K562 (cell line): ENCODE data around the gene TXNRD1. TPM values are rescaled to one million over a fixed set of nuclear protein-coding genes. Genes with fewer than 3 reads are reported as not detected.

Experiments used
- ATAC-seq: fragments of 200-7000 bp; cut with Tn5 transposase; 3 replicates; pipeline ENCODE4 v1.9.1; 2020; ENCODE audit warnings: moderate library complexity
- BruUV-seq: library from RNA; stranded (reverse); fragments of 400-500 nt; replicated peaks from 2 replicates; lab custom pipeline; 2021; lab: Mats Ljungman, UMichigan
- CTCF ChIA-PET: fragments of 300-600 bp; formaldehyde crosslinking; extraction: SDS; loops from one replicate; lab custom pipeline; 2021; ENCODE audit warnings: low intra/inter-chr PET ratio; lab: Yijun Ruan, JAX
- POLR2A ChIA-PET: fragments of 300-600, 350-650 bp; sonication (Branson Sonifier 250); formaldehyde crosslinking; extraction: SDS; loops from one replicate; lab custom pipeline; 2021; ENCODE audit warnings: antibody characterized with exemption, inconsistent platforms; lab: Yijun Ruan, JAX
- DNase-seq, 4 experiments: peaks; one replicate each; pipeline versions ENCODE4 v3.0.0 to v3.0.0-alpha.2; 2011 to 2018; ENCODE audit warnings: low spot score in 3 of 4, mixed read lengths in 3 of 4; ENCODE audit errors: extremely low read depth in 1 of 4
- FAIRE-seq: peaks from 2 replicates; lab custom pipeline; 2011; peaks lifted over from hg19 to GRCh38; lab: Jason Lieb, UNC
- H2AFZ ChIP-seq: 2 replicates; pipeline ENCODE4 v1.6.0; 2011; ENCODE audit warnings: low read depth, low read length, control low read depth, inconsistent platforms
- H3K27ac ChIP-seq: fragments of 200-600 bp; 3 replicates; pipeline ENCODE4 v1.8.0; 2011; ENCODE audit warnings: low read depth, mild to moderate bottlenecking, control low read depth, inconsistent platforms, low read length, moderate library complexity, mixed read lengths; ENCODE audit errors: extremely low read depth
- H3K27me3 ChIP-seq, 2 experiments: fragments of 300-600 bp in 1 of 2; 2 replicates in 1 of 2; 3 replicates in 1 of 2; pipeline versions ENCODE4 v1.6.0 to v1.8.0; 2011; ENCODE audit warnings: inconsistent platforms in 2 of 2, low read length in 2 of 2, mild to moderate bottlenecking in 1 of 2, mixed read lengths in 1 of 2, moderate library complexity in 1 of 2; ENCODE audit not compliant: control insufficient read depth in 2 of 2, insufficient read depth in 2 of 2
- H3K36me3 ChIP-seq: fragments of 300-600 bp; 3 replicates; pipeline ENCODE4 v1.8.0; 2011; ENCODE audit warnings: mild to moderate bottlenecking, low read length, inconsistent platforms; ENCODE audit not compliant: control insufficient read depth, insufficient read depth
- H3K4me1 ChIP-seq, 2 experiments: fragments of 200-600 bp in 1 of 2; replicated peaks in 1 of 2; 2 replicates in 1 of 2; 3 replicates in 1 of 2; pipeline versions ENCODE4 v1.5.1 to v1.8.0; 2011; ENCODE audit warnings: inconsistent platforms in 2 of 2, low read length in 2 of 2, mild to moderate bottlenecking in 1 of 2, mixed read lengths in 1 of 2, moderate library complexity in 1 of 2; ENCODE audit not compliant: control insufficient read depth in 2 of 2, insufficient read depth in 2 of 2
- H3K4me2 ChIP-seq: 2 replicates; pipeline ENCODE4 v1.6.1; 2011; ENCODE audit warnings: low read length, control low read depth, inconsistent platforms, mixed read lengths; ENCODE audit not compliant: insufficient read depth
- H3K4me3 ChIP-seq: fragments of 200-600 bp; sonication (generic), shearing (Covaris generic); 2 replicates; pipeline ENCODE4 v1.5.1; 2016; ENCODE audit warnings: control low read depth, inconsistent platforms
- H3K79me2 ChIP-seq: fragments of 200-600 bp; 3 replicates; pipeline ENCODE4 v1.8.0; 2011; ENCODE audit warnings: low read length, inconsistent platforms; ENCODE audit not compliant: control insufficient read depth, insufficient read depth
- H3K9ac ChIP-seq, 2 experiments: 2 replicates each; pipeline versions ENCODE4 v1.6.0 to v1.6.1; 2011; ENCODE audit warnings: low read depth in 2 of 2, low read length in 2 of 2, control low read depth in 1 of 2, inconsistent platforms in 1 of 2, mild to moderate bottlenecking in 1 of 2, mixed read lengths in 1 of 2; ENCODE audit not compliant: insufficient read depth in 1 of 2
- H3K9me1 ChIP-seq: one replicate; pipeline ENCODE4 v1.6.0; 2011; ENCODE audit warnings: inconsistent platforms, mild to moderate bottlenecking, low read length, moderate library complexity; ENCODE audit not compliant: control insufficient read depth, insufficient read depth
- H3K9me3 ChIP-seq: replicated peaks from 2 replicates; pipeline ENCODE4 v1.5.1; 2011; ENCODE audit warnings: low read depth, low read length, inconsistent platforms; ENCODE audit not compliant: control insufficient read depth, insufficient read depth
- H4K20me1 ChIP-seq: replicated peaks from 2 replicates; pipeline ENCODE4 v1.6.1; 2011; ENCODE audit warnings: low read length, inconsistent platforms, mixed read lengths; ENCODE audit not compliant: control insufficient read depth, insufficient read depth
- CEBPG ChIP-seq, 3 experiments: fragments of 200-800 bp in 1 of 3; sonication (Bioruptor generic) in 1 of 3; sonication (generic) in 1 of 3; formaldehyde crosslinking in 1 of 3; IDR thresholded peaks in 2 of 3; conservative IDR thresholded peaks in 1 of 3; 2 replicates each; pipeline versions ENCODE4 v1.6.1 to v1.8.0; 2016 to 2022; ENCODE audit warnings: missing compliant biosample characterization in 2 of 3, missing genetic modification characterization in 2 of 3, mild to moderate bottlenecking in 1 of 3, missing genetic modification reagents in 1 of 3
- CTCF ChIP-seq, 3 experiments: IDR thresholded peaks in 2 of 3; conservative IDR thresholded peaks in 1 of 3; 2 replicates each; pipeline ENCODE4 v1.5.1; 2011 to 2012; ENCODE audit warnings: low read length in 3 of 3, mild to moderate bottlenecking in 3 of 3, control low read depth in 2 of 3, improper control_type of control experiment in 1 of 3, inconsistent platforms in 1 of 3, low read depth in 1 of 3, mixed read lengths in 1 of 3, moderate library complexity in 1 of 3; ENCODE audit not compliant: insufficient read depth in 2 of 3
- HNRNPK ChIP-seq: fragments of 200-400 bp; formaldehyde crosslinking; IDR thresholded peaks from one replicate; pipeline ENCODE4 v1.6.1; 2018; ENCODE audit warnings: mild to moderate bottlenecking, low read depth, low read length; ENCODE audit not compliant: poor library complexity, severe bottlenecking
- L3MBTL2 ChIP-seq: fragments of 450-650 bp; IDR thresholded peaks from 2 replicates; pipeline ENCODE4 v1.6.1; 2016; ENCODE audit warnings: mild to moderate bottlenecking, moderate library complexity
- NCOA2 ChIP-seq, 2 experiments: fragments of 450-650 bp; IDR thresholded peaks; 2 replicates each; pipeline ENCODE4 v1.6.1; 2018; ENCODE audit warnings: mild to moderate bottlenecking in 2 of 2, moderate library complexity in 1 of 2; ENCODE audit not compliant: partially characterized antibody in 2 of 2
- PCBP1 ChIP-seq: fragments of 200-400 bp; formaldehyde crosslinking; IDR thresholded peaks from 2 replicates; pipeline ENCODE4 v1.6.1; 2018; ENCODE audit warnings: mild to moderate bottlenecking, low read depth, low read length; ENCODE audit not compliant: poor library complexity, severe bottlenecking
- PHB2 ChIP-seq: fragments of 450-650 bp; IDR thresholded peaks from 2 replicates; pipeline ENCODE4 v1.6.1; 2017; ENCODE audit warnings: low read depth
- ZNF174 ChIP-seq: fragments of 250-450 bp; sonication (Bioruptor Pico); IDR thresholded peaks from 2 replicates; pipeline ENCODE4 v1.4.0; 2020; ENCODE audit warnings: mild to moderate bottlenecking
- WGBS: fragments of 100-300 bp; shearing (Covaris generic); methylation state at CpG from one replicate; pipeline ENCODE4 v1.1.6; 2016; ENCODE audit warnings: low coverage, mixed read lengths; ENCODE audit not compliant: insufficient coverage; ENCODE audit errors: missing lambda C conversion rate; 5-methylcytosine and 5-hydroxymethylcytosine counted together
- in situ Hi-C: fragments of 300-500 bp; cut with MboI; formaldehyde crosslinking; loops from 4 replicates; pipeline ENCODE4 v1.15.0; 2018; ENCODE audit warnings: inconsistent platforms, mixed read lengths
- intact Hi-C: fragments of 100-400 bp; cut with micrococcal nuclease; formaldehyde crosslinking; loops from 2 replicates; pipeline ENCODE4 v1.14.2; 2022
- polyA plus RNA-seq, 8 experiments: library from polyadenylated mRNA; depleted of rRNA in 4 of 8; stranded (reverse) in 5 of 8; unstranded in 3 of 8; fragments of >200 nt; fragmentation: Nextera tagmentation in 2 of 8; fragmentation: Illumina TruSeq in 1 of 8; extraction: Ambion mirVana in 2 of 8; extraction: Trizol in 1 of 8; gene quantifications; 2 replicates each; pipeline versions ENCODE4 v1.2.1 to v1.2.3, GENCODE V29; 2011 to 2014; ENCODE audit warnings: inconsistent platforms in 1 of 8, missing spikeins in 1 of 8
- total RNA-seq, 7 experiments: library from RNA; depleted of rRNA in 6 of 7; stranded (reverse); fragments of >200 nt in 6 of 7; fragmentation: Illumina TruSeq in 2 of 7; extraction: Trizol in 2 of 7; gene quantifications; 2 replicates each; pipeline versions ENCODE4 v1.2.1 to v1.2.3, GENCODE V29; 2011 to 2021; ENCODE audit warnings: low replicate concordance in 1 of 7

Gene TXNRD1
- total and polyA plus RNA-seq, 9 of the 15 experiments (the other 6 are each of a cell fraction or from before 2014, with no cell fraction given): 107 to 189 (median 146) TPM

- TF ChIP-seq L3MBTL2: no peak
- no peak for TF ChIP-seq ZNF174 (CRISPR knock-in tag)
- no peak for TF ChIP-seq HNRNPK
- no peak for TF ChIP-seq CTCF (IDR thresholded peaks at IDR 0.05 in 2 of 3, conservative IDR thresholded peaks at IDR 0.05 in 1 of 3; ENCODE audit: insufficient read depth in 2 of 3, low read depth in 1 of 3, low read length in 3 of 3)
- TF ChIP-seq PCBP1: no peak
- TF ChIP-seq PHB2: no peak
- TF ChIP-seq CEBPG (CRISPR knock-in tag; IDR thresholded peaks at IDR 0.05): no peak
- TF ChIP-seq CEBPG (tag; conservative IDR thresholded peaks at IDR 0.05 in 1 of 2, IDR thresholded peaks at IDR 0.05 in 1 of 2): no peak
- no peak for TF ChIP-seq NCOA2 (IDR thresholded peaks at IDR 0.05; ENCODE audit: partially characterized antibody in 2 of 2)
- FAIRE-seq: no peak
- H3K9me3 ChIP-seq: no peaks in the 10 kb centered on the region; the same call in 1 of the 2 replicates
- no peak overlapping the region for H3K4me2 ChIP-seq
- H4K20me1 ChIP-seq: no peaks in the 10 kb centered on the region
- H3K9ac ChIP-seq: no peak overlapping the region
- CTCF ChIA-PET: no interaction called here
- no peaks in the 10 kb centered on the region for H3K36me3 ChIP-seq
- H3K4me3 ChIP-seq: no peak overlapping the region
- DNase-seq: no peak
- POLR2A ChIA-PET: interaction anchor here (0.7 kb wide), 1 partner anchor 10 kb away, joined by 3 read pairs; no protein-coding TSS in a partner anchor
- H3K27ac ChIP-seq: no peak overlapping the region
- intact Hi-C loops: no loop called here
- H3K9me1 ChIP-seq: no peaks in the 10 kb centered on the region
- no peaks in the 10 kb centered on the region for H3K79me2 ChIP-seq
- no peak overlapping the region for H2AFZ ChIP-seq
- BruUV-seq: no TSS peak
- no peaks in the 10 kb centered on the region for H3K4me1 ChIP-seq
- in situ Hi-C loops: no loop called here
- ATAC-seq: no peak
- H3K27me3 ChIP-seq: no peaks in the 10 kb centered on the region
- 77% methylated on average over 17 of the region's 18 CpGs for WGBS
Observed at GRCh38 chr12:104187446-104188155, 28.0 kb upstream of the TXNRD1 start.
